IPS-18c (cell line): ENCODE data around the gene PTPRN2.
"Not testable (repeated sequence)": the region's sequence is repeated elsewhere in the genome, so short reads cannot be mapped to it uniquely, and the experiment has no call there.

ENCODE experiments used
- H3K4me3 ChIP-seq: 2 replicates; pipeline ENCODE4 v1.7.0; 2013; ENCODE audit warnings: low read depth, mild to moderate bottlenecking, low read length, moderate library complexity; ENCODE audit not compliant: insufficient read depth
- H3K9me3 ChIP-seq: one replicate; pipeline ENCODE4 v1.6.1; 2013; ENCODE audit warnings: mild to moderate bottlenecking, low read length, moderate library complexity; ENCODE audit not compliant: control insufficient read depth, insufficient read depth

The PTPRN2 gene

GRCh38 chr7:157514746-157515145 is 1072.9 kb downstream of the PTPRN2 start:
- peaks cover 15% of the 10 kb centered on the region for H3K9me3 ChIP-seq
- H3K4me3 ChIP-seq: no peak overlapping the region

- Histone ChIP-seq H3K9me3 (peaks cover 12% of the 10 kb centered on the region), H3K4me3 (no peak overlapping the region)
These were observed 1073.3 kb downstream of the PTPRN2 start for GRCh38 chr7:157514306-157514705.

GRCh38 chr7:157513682-157514081 is 1073.9 kb downstream of the PTPRN2 start:
- Histone ChIP-seq H3K4me3 (no peak overlapping the region), H3K9me3 (peaks cover 12% of the 10 kb centered on the region)

- H3K4me3 ChIP-seq: no peak overlapping the region
- peaks cover 14% of the 10 kb centered on the region for H3K9me3 ChIP-seq
These were observed 1074.4 kb downstream of the PTPRN2 start for GRCh38 chr7:157513162-157513621.

- peaks cover 5% of the 10 kb centered on the region for H3K9me3 ChIP-seq
- no peak overlapping the region for H3K4me3 ChIP-seq
These were observed 1078.4 kb downstream of the PTPRN2 start for GRCh38 chr7:157509226-157509625.

GRCh38 chr7:157508477-157508881 is 1079.1 kb downstream of the PTPRN2 start:
- Histone ChIP-seq H3K4me3 (no peak overlapping the region; the same call in 1 of the 2 replicates), H3K9me3 (peaks cover 5% of the 10 kb centered on the region)

GRCh38 chr7:157507987-157508386 is 1079.6 kb downstream of the PTPRN2 start:
- Histone ChIP-seq H3K9me3 (peaks cover 5% of the 10 kb centered on the region), H3K4me3 (no peak overlapping the region)

GRCh38 chr7:157506268-157506667 is 1081.4 kb downstream of the PTPRN2 start:
- Histone ChIP-seq H3K9me3 (peaks cover 11% of the 10 kb centered on the region), H3K4me3 (no peak overlapping the region; the same call in 1 of the 2 replicates)

- no peak overlapping the region for H3K4me3 ChIP-seq
- peaks cover 12% of the 10 kb centered on the region for H3K9me3 ChIP-seq
These were observed 1082.0 kb downstream of the PTPRN2 start for GRCh38 chr7:157505646-157506045.

GRCh38 chr7:157503229-157503628 is 1084.4 kb downstream of the PTPRN2 start:
- Histone ChIP-seq H3K4me3 (no peak overlapping the region), H3K9me3 (peaks cover 17% of the 10 kb centered on the region)

- Histone ChIP-seq H3K9me3 (peaks cover 16% of the 10 kb centered on the region), H3K4me3 (no peak overlapping the region)
These were observed 1084.9 kb downstream of the PTPRN2 start for GRCh38 chr7:157502701-157503111.

- peaks cover 20% of the 10 kb centered on the region for H3K9me3 ChIP-seq
- no peak overlapping the region for H3K4me3 ChIP-seq
These were observed 1086.0 kb downstream of the PTPRN2 start for GRCh38 chr7:157501581-157501980.

- peaks cover 23% of the 10 kb centered on the region for H3K9me3 ChIP-seq
- not testable (repeated sequence) for H3K4me3 ChIP-seq
These were observed 1086.6 kb downstream of the PTPRN2 start for GRCh38 chr7:157500989-157501540.

- Histone ChIP-seq H3K4me3 (no peak overlapping the region), H3K9me3 (peaks cover 25% of the 10 kb centered on the region)
These were observed 1087.3 kb downstream of the PTPRN2 start for GRCh38 chr7:157500171-157500960.

- no peak overlapping the region for H3K4me3 ChIP-seq
- H3K9me3 ChIP-seq: peaks cover 25% of the 10 kb centered on the region
These were observed 1087.8 kb downstream of the PTPRN2 start for GRCh38 chr7:157499835-157500153.

- Histone ChIP-seq H3K4me3 (no peak overlapping the region), H3K9me3 (peaks cover 28% of the 10 kb centered on the region)
These were observed 1088.3 kb downstream of the PTPRN2 start for GRCh38 chr7:157499121-157499834.

- Histone ChIP-seq H3K9me3 (peaks cover 30% of the 10 kb centered on the region), H3K4me3 (no peak overlapping the region)
These were observed 1089.0 kb downstream of the PTPRN2 start for GRCh38 chr7:157498657-157499056.
